ENCODE data around the gene APOF.
"Not testable (repeated sequence)": the region's sequence is repeated elsewhere in the genome, so short reads cannot be mapped to it uniquely, and the experiment has no call there.

Gene APOF

GRCh38 chr12:56326126-56326525 lies 36.5 kb downstream of the APOF start:
- no peak for TF ChIP-seq CTCF (IDR thresholded peaks at IDR 0.05; ENCODE audit: insufficient read depth, missing control alignments)
- FAIRE-seq = no peak
- DNase-seq (ENCODE audit: insufficient read length, low spot score) = no peak

- no peak for DNase-seq (ENCODE audit: insufficient read length, low spot score)
- TF ChIP-seq CTCF (IDR thresholded peaks at IDR 0.05; ENCODE audit: insufficient read depth, missing control alignments) = no peak
- FAIRE-seq = no peak
Observed at GRCh38 chr12:56324206-56324605, 38.5 kb downstream of the APOF start.

- not testable (repeated sequence) for DNase-seq (ENCODE audit: insufficient read length, low spot score); FAIRE-seq
Observed at GRCh38 chr12:56321610-56322009, 41.0 kb downstream of the APOF start.

GRCh38 chr12:56321027-56321426 lies 41.6 kb downstream of the APOF start:
- no peak for TF ChIP-seq CTCF (IDR thresholded peaks at IDR 0.05; ENCODE audit: insufficient read depth, missing control alignments)
- DNase-seq (ENCODE audit: insufficient read length, low spot score) (no peak), FAIRE-seq (no peak)

- no peak for DNase-seq (ENCODE audit: insufficient read length, low spot score)
- no peak for TF ChIP-seq CTCF (IDR thresholded peaks at IDR 0.05; ENCODE audit: insufficient read depth, missing control alignments)
- FAIRE-seq = no peak
Observed at GRCh38 chr12:56317675-56318074, 45.0 kb downstream of the APOF start.

GRCh38 chr12:56315622-56316473 lies 46.8 kb downstream of the APOF start, which contains the start of gene CNPY2:
CNPY2 (minus strand) TSS chr12:56315988; CDS start chr12:56315217, 771 bp downstream.
- TF ChIP-seq CTCF (IDR thresholded peaks at IDR 0.05; ENCODE audit: insufficient read depth, missing control alignments) = peak; percentile 12
- no peak for FAIRE-seq

GRCh38 chr12:56315249-56315621 lies 47.4 kb downstream of the APOF start:
- no peak for FAIRE-seq
- TF ChIP-seq CTCF (IDR thresholded peaks at IDR 0.05; ENCODE audit: insufficient read depth, missing control alignments) = no peak
- DNase-seq (ENCODE audit: insufficient read length, low spot score) = no peak

More at GRCh38 chr12:56315622-56316473, 46.8 kb downstream of the APOF start, which contains the start of gene CNPY2:
- DNase-seq (ENCODE audit: insufficient read length, low spot score) = peak; percentile 82
